Measurements from ENCODE around the gene FIBIN. TPM values are rescaled to one million over a fixed set of nuclear protein-coding genes. Genes with fewer than 3 reads are reported as not detected.

FIBIN gene
- total RNA-seq: not detected

- H3K9me3 Mint-ChIP-seq: no peaks in the 10 kb centered on the region
- H3K27me3 Mint-ChIP-seq: peaks cover 1% of the 10 kb centered on the region
- intact Hi-C loops (cut with micrococcal nuclease): no loop called here
- no peaks in the 10 kb centered on the region for H3K36me3 Mint-ChIP-seq
- H3K27ac Mint-ChIP-seq: no peak within 1 kb of the TSS
- no peak within 1 kb of the TSS for H3K4me3 Mint-ChIP-seq
- H3K4me1 Mint-ChIP-seq (ENCODE audit: low read depth): no peaks in the 10 kb centered on the region
- ChIA-PET POLR2A (no interaction called here), CTCF (no interaction called here)
- DNase-seq: no peak
Measured at GRCh38 chr11:26993965-26994457, at the start of gene FIBIN. TSS of gene FIBIN (plus strand) at chr11:26994112. CDS start at chr11:26994527, 415 bp downstream.

- Mint-ChIP-seq H3K4me3 (no peak overlapping the region), H3K9me3 (peaks cover 9% of the 10 kb centered on the region), H3K4me1 (ENCODE audit: low read depth) (no peaks in the 10 kb centered on the region), H3K27ac (no peak overlapping the region), H3K36me3 (no peaks in the 10 kb centered on the region), H3K27me3 (no peaks in the 10 kb centered on the region)
- intact Hi-C loops (cut with micrococcal nuclease): no loop called here
- POLR2A ChIA-PET: no interaction called here
- no peak for DNase-seq
- CTCF ChIA-PET: no interaction called here
Measured at GRCh38 chr11:26944866-26945664, 48.8 kb upstream of the FIBIN start.

- H3K9me3 Mint-ChIP-seq: peaks cover 6% of the 10 kb centered on the region
- H3K27ac Mint-ChIP-seq: no peak overlapping the region
- no peaks in the 10 kb centered on the region for H3K4me1 Mint-ChIP-seq (ENCODE audit: low read depth)
- POLR2A ChIA-PET: no interaction called here
- CTCF ChIA-PET: no interaction called here
- H3K36me3 Mint-ChIP-seq: no peaks in the 10 kb centered on the region
- H3K4me3 Mint-ChIP-seq: no peak overlapping the region
- intact Hi-C loops (cut with micrococcal nuclease): no loop called here
- H3K27me3 Mint-ChIP-seq: no peaks in the 10 kb centered on the region
- DNase-seq: no peak
Measured at GRCh38 chr11:26946257-26946716, 47.6 kb upstream of the FIBIN start.

GRCh38 chr11:26947379-26947844 lies 46.5 kb upstream of the FIBIN start:
- no peak for DNase-seq
- intact Hi-C loops (cut with micrococcal nuclease): no loop called here
- Mint-ChIP-seq H3K4me1 (ENCODE audit: low read depth) (no peaks in the 10 kb centered on the region), H3K36me3 (no peaks in the 10 kb centered on the region), H3K4me3 (no peak overlapping the region), H3K27me3 (no peaks in the 10 kb centered on the region), H3K9me3 (peaks cover 6% of the 10 kb centered on the region), H3K27ac (no peak overlapping the region)
- CTCF ChIA-PET: no interaction called here
- POLR2A ChIA-PET: no interaction called here

- intact Hi-C loops (cut with micrococcal nuclease): no loop called here
- CTCF ChIA-PET: no interaction called here
- Mint-ChIP-seq H3K9me3 (peaks cover 3% of the 10 kb centered on the region), H3K4me3 (no peak overlapping the region), H3K4me1 (ENCODE audit: low read depth) (no peaks in the 10 kb centered on the region), H3K27me3 (no peaks in the 10 kb centered on the region), H3K27ac (no peak overlapping the region), H3K36me3 (no peaks in the 10 kb centered on the region)
- no peak for DNase-seq
- POLR2A ChIA-PET: no interaction called here
Measured at GRCh38 chr11:26947904-26948639, 45.8 kb upstream of the FIBIN start.

GRCh38 chr11:26948881-26949280 lies 45.0 kb upstream of the FIBIN start:
- Mint-ChIP-seq H3K4me3 (no peak overlapping the region), H3K27ac (no peak overlapping the region), H3K4me1 (ENCODE audit: low read depth) (no peaks in the 10 kb centered on the region), H3K27me3 (no peaks in the 10 kb centered on the region), H3K36me3 (no peaks in the 10 kb centered on the region), H3K9me3 (peaks cover 3% of the 10 kb centered on the region)
- intact Hi-C loops (cut with micrococcal nuclease): no loop called here
- ChIA-PET POLR2A (no interaction called here), CTCF (no interaction called here)
- no peak for DNase-seq

GRCh38 chr11:26949846-26950245 lies 44.1 kb upstream of the FIBIN start:
- ChIA-PET POLR2A (no interaction called here), CTCF (no interaction called here)
- intact Hi-C loops (cut with micrococcal nuclease): no loop called here
- peaks cover 3% of the 10 kb centered on the region for H3K9me3 Mint-ChIP-seq
- no peaks in the 10 kb centered on the region for H3K4me1 Mint-ChIP-seq (ENCODE audit: low read depth)
- DNase-seq: no peak
- H3K4me3 Mint-ChIP-seq: no peak overlapping the region
- H3K36me3 Mint-ChIP-seq: no peaks in the 10 kb centered on the region
- no peaks in the 10 kb centered on the region for H3K27me3 Mint-ChIP-seq
- H3K27ac Mint-ChIP-seq: no peak overlapping the region

GRCh38 chr11:26950260-26950719 lies 43.6 kb upstream of the FIBIN start:
- H3K27me3 Mint-ChIP-seq: no peaks in the 10 kb centered on the region
- H3K27ac Mint-ChIP-seq: no peak overlapping the region
- POLR2A ChIA-PET: no interaction called here
- intact Hi-C loops (cut with micrococcal nuclease): no loop called here
- H3K4me3 Mint-ChIP-seq: no peak overlapping the region
- DNase-seq: no peak
- CTCF ChIA-PET: no interaction called here
- H3K4me1 Mint-ChIP-seq (ENCODE audit: low read depth): no peaks in the 10 kb centered on the region
- peaks cover 3% of the 10 kb centered on the region for H3K9me3 Mint-ChIP-seq
- no peaks in the 10 kb centered on the region for H3K36me3 Mint-ChIP-seq

GRCh38 chr11:26951809-26952515 lies 42.0 kb upstream of the FIBIN start:
- POLR2A ChIA-PET: no interaction called here
- Mint-ChIP-seq H3K36me3 (no peaks in the 10 kb centered on the region), H3K4me3 (no peak overlapping the region), H3K27ac (no peak overlapping the region), H3K9me3 (no peaks in the 10 kb centered on the region), H3K27me3 (no peaks in the 10 kb centered on the region), H3K4me1 (ENCODE audit: low read depth) (no peaks in the 10 kb centered on the region)
- intact Hi-C loops (cut with micrococcal nuclease): no loop called here
- CTCF ChIA-PET: no interaction called here
- no peak for DNase-seq

GRCh38 chr11:26953770-26954392 lies 40.0 kb upstream of the FIBIN start:
- H3K4me3 Mint-ChIP-seq: no peak overlapping the region
- no peak for DNase-seq
- intact Hi-C loops (cut with micrococcal nuclease): no loop called here
- H3K27ac Mint-ChIP-seq: no peak overlapping the region
- POLR2A ChIA-PET: no interaction called here
- H3K36me3 Mint-ChIP-seq: no peaks in the 10 kb centered on the region
- CTCF ChIA-PET: no interaction called here
- H3K27me3 Mint-ChIP-seq: no peaks in the 10 kb centered on the region
- no peaks in the 10 kb centered on the region for H3K9me3 Mint-ChIP-seq
- H3K4me1 Mint-ChIP-seq (ENCODE audit: low read depth): no peaks in the 10 kb centered on the region

- POLR2A ChIA-PET: no interaction called here
- CTCF ChIA-PET: no interaction called here
- Mint-ChIP-seq H3K9me3 (no peaks in the 10 kb centered on the region), H3K36me3 (no peaks in the 10 kb centered on the region), H3K4me3 (no peak overlapping the region), H3K4me1 (ENCODE audit: low read depth) (no peaks in the 10 kb centered on the region), H3K27ac (no peak overlapping the region), H3K27me3 (no peaks in the 10 kb centered on the region)
- intact Hi-C loops (cut with micrococcal nuclease): no loop called here
- DNase-seq: no peak
Measured at GRCh38 chr11:26958005-26958701, 35.8 kb upstream of the FIBIN start.

GRCh38 chr11:26958702-26959049 lies 35.2 kb upstream of the FIBIN start:
- H3K4me1 Mint-ChIP-seq (ENCODE audit: low read depth): no peaks in the 10 kb centered on the region
- DNase-seq: no peak
- ChIA-PET POLR2A (no interaction called here), CTCF (no interaction called here)
- no peaks in the 10 kb centered on the region for H3K36me3 Mint-ChIP-seq
- no peak overlapping the region for H3K4me3 Mint-ChIP-seq
- H3K27ac Mint-ChIP-seq: no peak overlapping the region
- H3K9me3 Mint-ChIP-seq: no peaks in the 10 kb centered on the region
- intact Hi-C loops (cut with micrococcal nuclease): no loop called here
- no peaks in the 10 kb centered on the region for H3K27me3 Mint-ChIP-seq

All from activated CD4-positive, alpha-beta memory T cell treated with anti-CD3 and anti-CD28 coated beads for 36 hours (primary cell).